ENCODE measurements around the gene KDSR. TPM values are rescaled to one million over a fixed set of nuclear protein-coding genes. Genes with fewer than 3 reads are reported as not detected.

Gene KDSR
- total and polyA plus RNA-seq, 2 of the 13 experiments (the other 11 are each of a cell fraction or from before 2014, with no cell fraction given): 10.4 to 20.9 TPM

DNA sequence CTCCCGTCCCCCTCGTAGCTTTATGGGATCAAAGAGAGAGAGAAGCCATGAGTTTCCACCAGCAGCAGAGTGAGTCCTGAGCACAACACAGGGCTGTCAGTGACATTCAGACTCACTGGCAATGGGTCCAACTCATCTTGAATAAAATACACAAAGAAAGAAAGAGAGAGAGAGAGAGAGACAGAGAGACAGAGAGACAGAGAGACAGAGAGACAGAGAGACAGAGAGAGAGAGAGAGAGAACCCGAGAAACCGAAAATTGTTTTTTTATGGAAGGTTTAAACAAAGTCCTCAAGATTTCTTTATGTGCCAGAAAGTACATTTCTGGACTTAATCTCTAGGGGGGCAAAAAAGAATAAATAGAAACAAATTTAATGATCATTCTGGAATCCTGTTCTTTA, 35.9 kb downstream of the KDSR start:
- Histone ChIP-seq H3K9me3 (ENCODE audit: low read length) (no peaks in the 10 kb centered on the region), H3K27me3 (ENCODE audit: control insufficient read depth in 1 of 2, insufficient read depth in 2 of 2, low read length in 2 of 2) (no peaks in the 10 kb centered on the region), H4K20me1 (ENCODE audit: insufficient read depth, low read length) (no peaks in the 10 kb centered on the region), H3K27ac (ENCODE audit: extremely low read length, insufficient read depth, low read length) (no peak overlapping the region), H3K4me2 (ENCODE audit: low read depth, low read length) (no peak overlapping the region), H3K4me1 (ENCODE audit: insufficient read depth, low read length) (peaks cover 2% of the 10 kb centered on the region), H3K36me3 (replicated peaks in 1 of 2; ENCODE audit: control insufficient read depth in 1 of 2, insufficient read depth in 2 of 2, low read length in 2 of 2) (peaks cover 21 to 38% of the 10 kb centered on the region in 2 experiments; a peak in 4 of 5 replicates), H3K4me3 (replicated peaks in 1 of 3; ENCODE audit: insufficient read depth in 1 of 3, low read depth in 2 of 3, low read length in 3 of 3) (no peak overlapping the region), H3K79me2 (ENCODE audit: insufficient read depth, low read length) (no peaks in the 10 kb centered on the region), H3K9ac (ENCODE audit: insufficient read depth, low read depth, low read length) (no peak overlapping the region), H2AFZ (ENCODE audit: low read length) (no peak overlapping the region)
- FAIRE-seq (no peak), ATAC-seq (no peak), DNase-seq (ENCODE audit: low spot score) (no peak)
- no TSS peak for BruUV-seq (replicated peaks)
- CTCF ChIA-PET (ENCODE audit: low intra/inter-chr PET ratio, low total read pairs): no interaction called here
- no peak for TF ChIP-seq STAG1 (CRISPR knock-in tag; IDR thresholded peaks at IDR 0.05)
- TF ChIP-seq, protein P1, sequence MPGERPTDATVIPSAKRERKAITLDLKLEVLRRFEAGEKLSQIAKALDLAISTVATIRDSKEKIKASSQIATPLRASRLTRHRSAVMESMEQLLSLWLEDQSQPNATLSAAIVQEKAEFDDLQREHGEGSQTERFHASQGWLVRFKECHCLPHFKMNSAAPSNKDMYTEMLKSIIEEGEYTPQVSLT (CRISPR knock-in tag; IDR thresholded peaks at IDR 0.05; ENCODE audit: borderline replicate concordance, low read depth): no peak
- no peak for TF ChIP-seq ZNF619 (CRISPR knock-in tag; IDR thresholded peaks at IDR 0.05)
- TF ChIP-seq, protein P2, sequence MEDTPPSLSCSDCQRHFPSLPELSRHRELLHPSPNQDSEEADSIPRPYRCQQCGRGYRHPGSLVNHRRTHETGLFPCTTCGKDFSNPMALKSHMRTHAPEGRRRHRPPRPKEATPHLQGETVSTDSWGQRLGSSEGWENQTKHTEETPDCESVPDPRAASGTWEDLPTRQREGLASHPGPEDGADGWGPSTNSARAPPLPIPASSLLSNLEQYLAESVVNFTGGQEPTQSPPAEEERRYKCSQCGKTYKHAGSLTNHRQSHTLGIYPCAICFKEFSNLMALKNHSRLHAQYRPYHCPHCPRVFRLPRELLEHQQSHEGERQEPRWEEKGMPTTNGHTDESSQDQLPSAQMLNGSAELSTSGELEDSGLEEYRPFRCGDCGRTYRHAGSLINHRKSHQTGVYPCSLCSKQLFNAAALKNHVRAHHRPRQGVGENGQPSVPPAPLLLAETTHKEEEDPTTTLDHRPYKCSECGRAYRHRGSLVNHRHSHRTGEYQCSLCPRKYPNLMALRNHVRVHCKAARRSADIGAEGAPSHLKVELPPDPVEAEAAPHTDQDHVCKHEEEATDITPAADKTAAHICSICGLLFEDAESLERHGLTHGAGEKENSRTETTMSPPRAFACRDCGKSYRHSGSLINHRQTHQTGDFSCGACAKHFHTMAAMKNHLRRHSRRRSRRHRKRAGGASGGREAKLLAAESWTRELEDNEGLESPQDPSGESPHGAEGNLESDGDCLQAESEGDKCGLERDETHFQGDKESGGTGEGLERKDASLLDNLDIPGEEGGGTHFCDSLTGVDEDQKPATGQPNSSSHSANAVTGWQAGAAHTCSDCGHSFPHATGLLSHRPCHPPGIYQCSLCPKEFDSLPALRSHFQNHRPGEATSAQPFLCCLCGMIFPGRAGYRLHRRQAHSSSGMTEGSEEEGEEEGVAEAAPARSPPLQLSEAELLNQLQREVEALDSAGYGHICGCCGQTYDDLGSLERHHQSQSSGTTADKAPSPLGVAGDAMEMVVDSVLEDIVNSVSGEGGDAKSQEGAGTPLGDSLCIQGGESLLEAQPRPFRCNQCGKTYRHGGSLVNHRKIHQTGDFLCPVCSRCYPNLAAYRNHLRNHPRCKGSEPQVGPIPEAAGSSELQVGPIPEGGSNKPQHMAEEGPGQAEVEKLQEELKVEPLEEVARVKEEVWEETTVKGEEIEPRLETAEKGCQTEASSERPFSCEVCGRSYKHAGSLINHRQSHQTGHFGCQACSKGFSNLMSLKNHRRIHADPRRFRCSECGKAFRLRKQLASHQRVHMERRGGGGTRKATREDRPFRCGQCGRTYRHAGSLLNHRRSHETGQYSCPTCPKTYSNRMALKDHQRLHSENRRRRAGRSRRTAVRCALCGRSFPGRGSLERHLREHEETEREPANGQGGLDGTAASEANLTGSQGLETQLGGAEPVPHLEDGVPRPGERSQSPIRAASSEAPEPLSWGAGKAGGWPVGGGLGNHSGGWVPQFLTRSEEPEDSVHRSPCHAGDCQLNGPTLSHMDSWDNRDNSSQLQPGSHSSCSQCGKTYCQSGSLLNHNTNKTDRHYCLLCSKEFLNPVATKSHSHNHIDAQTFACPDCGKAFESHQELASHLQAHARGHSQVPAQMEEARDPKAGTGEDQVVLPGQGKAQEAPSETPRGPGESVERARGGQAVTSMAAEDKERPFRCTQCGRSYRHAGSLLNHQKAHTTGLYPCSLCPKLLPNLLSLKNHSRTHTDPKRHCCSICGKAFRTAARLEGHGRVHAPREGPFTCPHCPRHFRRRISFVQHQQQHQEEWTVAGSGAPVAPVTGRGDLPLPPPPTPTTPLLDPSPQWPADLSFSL (CRISPR knock-in tag; IDR thresholded peaks at IDR 0.05): no peak
- no peak for TF ChIP-seq ZFP41 (CRISPR knock-in tag; IDR thresholded peaks at IDR 0.05; ENCODE audit: borderline replicate concordance)
- TF ChIP-seq, protein P3, sequence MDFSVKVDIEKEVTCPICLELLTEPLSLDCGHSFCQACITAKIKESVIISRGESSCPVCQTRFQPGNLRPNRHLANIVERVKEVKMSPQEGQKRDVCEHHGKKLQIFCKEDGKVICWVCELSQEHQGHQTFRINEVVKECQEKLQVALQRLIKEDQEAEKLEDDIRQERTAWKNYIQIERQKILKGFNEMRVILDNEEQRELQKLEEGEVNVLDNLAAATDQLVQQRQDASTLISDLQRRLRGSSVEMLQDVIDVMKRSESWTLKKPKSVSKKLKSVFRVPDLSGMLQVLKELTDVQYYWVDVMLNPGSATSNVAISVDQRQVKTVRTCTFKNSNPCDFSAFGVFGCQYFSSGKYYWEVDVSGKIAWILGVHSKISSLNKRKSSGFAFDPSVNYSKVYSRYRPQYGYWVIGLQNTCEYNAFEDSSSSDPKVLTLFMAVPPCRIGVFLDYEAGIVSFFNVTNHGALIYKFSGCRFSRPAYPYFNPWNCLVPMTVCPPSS (IDR thresholded peaks at IDR 0.05): no peak
- no peak for TF ChIP-seq ZNF652 (CRISPR knock-in tag; IDR thresholded peaks at IDR 0.05; ENCODE audit: borderline replicate concordance, low read depth)
- no peak for TF ChIP-seq ETV5 (CRISPR knock-in tag; IDR thresholded peaks at IDR 0.05; ENCODE audit: borderline replicate concordance)
- TF ChIP-seq TARDBP (CRISPR knock-in tag; IDR thresholded peaks at IDR 0.05): no peak
- TF ChIP-seq, protein P4, sequence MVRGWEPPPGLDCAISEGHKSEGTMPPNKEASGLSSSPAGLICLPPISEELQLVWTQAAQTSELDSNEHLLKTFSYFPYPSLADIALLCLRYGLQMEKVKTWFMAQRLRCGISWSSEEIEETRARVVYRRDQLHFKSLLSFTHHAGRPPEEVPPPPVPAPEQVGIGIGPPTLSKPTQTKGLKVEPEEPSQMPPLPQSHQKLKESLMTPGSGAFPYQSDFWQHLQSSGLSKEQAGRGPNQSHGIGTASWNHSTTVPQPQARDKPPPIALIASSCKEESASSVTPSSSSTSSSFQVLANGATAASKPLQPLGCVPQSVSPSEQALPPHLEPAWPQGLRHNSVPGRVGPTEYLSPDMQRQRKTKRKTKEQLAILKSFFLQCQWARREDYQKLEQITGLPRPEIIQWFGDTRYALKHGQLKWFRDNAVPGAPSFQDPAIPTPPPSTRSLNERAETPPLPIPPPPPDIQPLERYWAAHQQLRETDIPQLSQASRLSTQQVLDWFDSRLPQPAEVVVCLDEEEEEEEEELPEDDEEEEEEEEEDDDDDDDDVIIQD (CRISPR knock-in tag; IDR thresholded peaks at IDR 0.05; ENCODE audit: low read depth): no peak
- TF ChIP-seq RXRB (CRISPR knock-in tag; IDR thresholded peaks at IDR 0.05; ENCODE audit: borderline replicate concordance): no peak
- TF ChIP-seq, protein P5, sequence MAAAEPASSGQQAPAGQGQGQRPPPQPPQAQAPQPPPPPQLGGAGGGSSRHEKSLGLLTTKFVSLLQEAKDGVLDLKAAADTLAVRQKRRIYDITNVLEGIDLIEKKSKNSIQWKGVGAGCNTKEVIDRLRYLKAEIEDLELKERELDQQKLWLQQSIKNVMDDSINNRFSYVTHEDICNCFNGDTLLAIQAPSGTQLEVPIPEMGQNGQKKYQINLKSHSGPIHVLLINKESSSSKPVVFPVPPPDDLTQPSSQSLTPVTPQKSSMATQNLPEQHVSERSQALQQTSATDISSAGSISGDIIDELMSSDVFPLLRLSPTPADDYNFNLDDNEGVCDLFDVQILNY (CRISPR knock-in tag; conservative IDR thresholded peaks at IDR 0.05): no peak
- TF ChIP-seq ZNF773 (CRISPR knock-in tag; IDR thresholded peaks at IDR 0.05; ENCODE audit: borderline replicate concordance): no peak
- WGBS (ENCODE audit: low lambda C conversion rate): 96% methylated on average over 4 of the region's 4 CpGs
- POLR2A ChIA-PET: no interaction called here
- in situ Hi-C loops (cut with HindIII; ENCODE audit: extremely low pct_ligation_motif_present, low pct_unique_long_range_greater_than_20kb): no loop called here
- intact Hi-C loops (cut with micrococcal nuclease; ENCODE audit: unreplicated experiment): no loop called here

Data from HepG2 (cell line).